Kidney capillary endothelial cell (primary cell): ENCODE measurements around the gene CCN2.
A peak's percentile ranks its signal among the peaks of the same experiment; 100 is the strongest.

Experiments used
- DNase-seq: peaks from one replicate; pipeline ENCODE4 v3.0.0-alpha.2; 2018; ENCODE audit warnings: low spot score

The CCN2 gene

DNA sequence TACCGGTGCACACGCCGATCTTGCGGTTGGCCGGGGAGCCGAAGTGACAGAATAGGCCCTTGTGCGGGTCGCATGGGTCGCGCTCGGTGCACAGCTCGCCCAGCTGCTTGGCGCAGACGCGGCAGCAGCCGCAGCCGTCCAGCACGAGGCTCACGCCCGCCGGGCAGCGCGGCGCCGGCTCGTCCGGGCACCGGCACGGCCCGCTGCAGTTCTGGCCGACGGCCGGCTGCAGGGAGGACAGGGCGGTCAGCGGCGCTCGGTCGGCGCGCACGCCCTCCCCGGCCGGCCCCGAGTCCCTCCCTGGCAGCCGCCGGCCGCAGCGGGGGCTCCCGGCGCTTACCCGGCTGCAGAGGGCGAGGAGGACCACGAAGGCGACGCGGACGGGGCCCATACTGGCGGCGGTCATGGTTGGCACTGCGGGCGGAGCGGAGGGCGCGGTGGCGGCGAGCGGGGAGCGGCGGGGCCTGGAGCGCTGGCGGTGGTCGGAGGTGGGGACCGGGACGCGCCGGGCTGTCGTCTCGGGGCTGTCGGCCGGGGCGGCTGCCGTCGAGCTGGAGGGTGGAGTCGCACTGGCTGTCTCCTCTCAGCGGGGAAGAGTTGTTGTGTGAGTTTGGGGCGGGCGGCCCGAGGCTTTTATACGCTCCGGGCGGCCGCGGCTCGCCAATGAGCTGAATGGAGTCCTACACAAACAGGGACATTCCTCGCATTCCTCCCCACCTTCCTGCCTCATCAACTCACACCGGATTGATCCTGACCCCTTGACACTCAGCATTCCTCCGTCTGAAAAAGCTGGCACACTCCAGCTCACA lies at the start of gene CCN2:
Gene CCN2, minus strand, starts transcription at position 606 of the 809 bp plus-strand sequence. Its CDS starts 200 bp downstream, at position 406.
- peak; percentile 99 for DNase-seq

- no peak for DNase-seq
These were observed 49.1 kb upstream of the CCN2 start for GRCh38 chr6:132000296-132000695.

GRCh38 chr6:131999545-132000146 lies 48.5 kb upstream of the CCN2 start:
- no peak for DNase-seq

GRCh38 chr6:131998255-131998982 lies 47.2 kb upstream of the CCN2 start:
- no peak for DNase-seq

GRCh38 chr6:131997429-131998153 lies 46.4 kb upstream of the CCN2 start:
- DNase-seq: no peak

- DNase-seq: peak; percentile 80
These were observed 44.7 kb upstream of the CCN2 start for GRCh38 chr6:131995917-131996316.

DNA sequence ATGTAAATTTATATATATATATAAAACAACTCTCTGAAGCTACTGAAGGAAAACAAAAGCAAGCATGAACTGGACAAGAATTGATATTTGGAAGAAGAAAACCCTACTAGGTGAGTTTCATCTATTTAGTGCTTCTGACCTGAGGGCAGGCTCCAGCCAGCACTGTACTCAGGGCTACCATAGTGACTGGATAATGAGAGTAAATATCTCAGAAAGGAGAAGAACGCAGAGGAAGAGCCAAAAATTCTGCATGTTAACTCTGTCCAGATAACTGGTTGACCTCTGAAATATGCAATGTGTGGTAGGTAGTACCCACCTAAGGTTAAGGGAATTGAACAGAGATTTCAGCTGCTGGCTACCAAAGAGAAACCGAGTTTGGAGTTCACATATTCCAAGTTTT lies 41.4 kb upstream of the CCN2 start:
- no peak for DNase-seq

DNA sequence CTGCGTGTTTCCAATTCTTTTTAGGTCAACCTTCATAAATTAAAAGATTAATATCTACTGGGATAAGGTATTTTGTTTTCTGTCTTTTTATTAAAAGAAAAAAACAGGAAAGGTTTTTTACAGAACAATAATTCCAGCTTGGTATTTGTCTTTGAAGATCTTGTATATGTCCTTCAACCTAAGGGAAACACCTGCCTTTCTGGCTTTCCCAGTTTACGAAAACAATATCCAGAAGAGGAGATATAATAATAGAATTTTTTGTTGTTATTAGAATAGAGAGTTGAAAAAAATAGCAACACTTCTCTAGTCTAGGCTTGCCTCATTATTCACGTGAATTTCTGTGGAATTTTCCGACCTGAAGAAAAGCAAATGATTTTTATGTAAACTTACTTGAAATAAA lies 37.9 kb upstream of the CCN2 start:
- DNase-seq: no peak

GRCh38 chr6:131982740-131983259 lies 31.6 kb upstream of the CCN2 start:
- no peak for DNase-seq

- no peak for DNase-seq
These were observed 30.4 kb upstream of the CCN2 start for GRCh38 chr6:131981624-131981978.

DNA sequence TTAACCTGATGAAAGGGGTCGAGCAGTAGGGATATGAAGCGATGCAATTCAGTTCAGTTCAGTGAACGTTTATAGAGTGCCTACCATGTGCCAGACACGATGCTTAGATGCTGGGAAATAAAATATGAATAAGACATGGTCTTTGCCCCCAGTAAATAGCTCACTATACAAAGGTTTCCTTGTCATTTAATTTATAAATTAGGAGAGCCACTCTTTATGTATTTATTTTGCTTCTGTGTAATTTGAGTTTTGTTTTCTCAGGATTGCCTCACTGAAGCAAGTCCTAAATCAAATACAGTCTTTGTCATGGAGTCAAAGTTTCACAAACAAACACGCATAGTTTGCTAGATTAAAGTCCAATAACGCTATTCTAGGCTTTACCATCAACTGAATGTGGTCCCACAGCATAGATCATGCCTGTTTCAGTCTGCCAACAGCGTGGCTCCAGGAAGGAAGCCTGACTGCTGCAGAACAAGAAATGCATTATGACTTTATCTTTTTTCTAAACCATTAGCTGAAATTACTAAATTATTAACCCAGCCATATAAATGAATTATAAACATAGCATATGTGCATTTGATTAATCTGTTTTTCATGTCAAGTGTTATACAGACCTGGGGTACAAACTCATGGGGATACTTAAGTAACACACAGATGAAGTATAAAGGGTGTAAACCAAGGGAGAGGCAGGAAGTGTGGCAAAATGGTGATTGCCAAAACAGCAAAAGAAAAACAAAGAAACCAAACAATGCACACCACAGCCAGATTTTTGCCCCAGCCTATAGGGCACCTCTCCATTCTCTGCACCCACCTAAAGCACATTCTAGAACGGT lies 29.8 kb upstream of the CCN2 start:
- DNase-seq: no peak

DNA sequence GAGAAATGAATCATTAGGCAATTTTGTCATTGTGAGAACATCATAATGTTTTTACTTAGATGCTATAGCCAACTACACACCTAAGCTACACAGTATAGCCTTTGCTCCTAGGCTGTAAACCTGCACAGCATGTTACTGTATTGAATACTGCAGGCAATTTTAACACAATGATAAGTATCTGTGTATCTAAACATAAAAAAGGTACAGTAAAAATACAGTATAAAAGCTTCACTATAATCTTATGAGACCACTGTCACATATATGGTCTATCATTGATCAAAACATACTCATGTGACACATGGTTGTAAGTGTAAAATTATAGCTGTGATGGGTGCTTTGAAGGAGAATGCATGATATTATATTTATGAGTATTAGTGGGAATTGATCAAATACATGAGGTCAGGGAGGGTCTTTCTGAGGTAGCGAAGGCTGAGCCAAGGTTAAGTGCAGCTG lies 29.2 kb upstream of the CCN2 start:
- no peak for DNase-seq

DNA sequence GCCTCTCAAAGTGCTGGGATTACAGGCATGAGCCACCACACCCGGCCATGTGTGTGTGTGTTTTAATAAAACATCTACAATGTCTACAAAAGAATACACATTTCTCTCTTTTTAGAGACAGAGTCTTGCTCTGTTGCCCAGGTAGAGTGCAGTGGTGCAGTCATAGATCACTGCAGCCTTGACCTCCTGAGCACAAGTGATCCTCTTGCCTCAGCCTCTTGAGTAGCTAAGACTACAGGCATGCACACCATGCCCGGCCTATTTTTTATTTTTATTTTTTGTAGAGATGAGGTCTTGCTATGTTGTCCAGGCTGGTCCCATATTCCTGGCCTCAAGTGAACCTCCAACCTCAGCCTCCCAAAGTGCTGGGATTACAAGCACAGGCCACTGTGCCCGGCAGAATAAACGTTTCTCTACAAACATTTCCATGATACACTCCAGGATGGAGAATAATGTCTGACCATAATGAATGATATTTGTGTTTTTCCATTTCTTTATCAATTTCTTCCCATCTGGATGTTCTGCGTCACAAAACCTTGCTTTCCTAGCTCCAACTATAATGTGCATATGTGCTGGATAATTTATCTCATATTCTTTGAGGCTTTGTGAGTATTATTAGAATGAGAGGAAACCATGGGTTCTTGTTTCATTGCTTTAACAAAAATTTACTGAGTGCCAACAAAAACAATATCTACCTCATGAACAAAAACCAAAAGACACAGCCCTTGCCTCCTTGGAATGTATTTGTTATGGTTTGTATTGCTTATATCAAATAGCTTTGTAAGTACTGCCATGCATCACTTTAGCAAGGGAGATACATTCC lies 28.6 kb upstream of the CCN2 start:
- no peak for DNase-seq

GRCh38 chr6:131978522-131978921 lies 27.4 kb upstream of the CCN2 start:
- DNase-seq: no peak

DNA sequence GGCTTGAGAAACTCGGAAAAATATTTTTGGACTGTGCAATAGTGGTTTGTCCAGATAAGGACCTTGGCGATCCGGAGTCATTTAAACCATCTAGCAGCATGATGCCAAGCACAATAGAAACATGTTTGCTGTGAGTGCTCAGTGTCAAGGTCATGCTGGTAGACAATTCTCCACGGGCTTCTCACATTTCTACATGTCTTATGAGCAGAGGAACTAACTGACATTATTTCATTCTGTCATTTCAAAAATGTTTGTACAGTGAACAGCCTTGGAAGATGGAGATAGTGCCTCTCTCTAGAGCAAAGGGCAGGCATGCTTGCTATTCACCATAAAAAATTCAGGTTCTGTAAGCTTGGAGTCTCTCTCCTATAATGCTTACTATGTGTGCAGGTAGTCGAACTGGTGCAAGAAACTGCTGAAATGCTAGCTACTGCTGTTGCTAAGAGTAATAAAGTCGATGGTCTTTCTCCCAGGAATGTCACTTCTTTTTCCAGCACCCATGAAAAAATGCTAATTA lies 25.4 kb upstream of the CCN2 start:
- DNase-seq: no peak

DNA sequence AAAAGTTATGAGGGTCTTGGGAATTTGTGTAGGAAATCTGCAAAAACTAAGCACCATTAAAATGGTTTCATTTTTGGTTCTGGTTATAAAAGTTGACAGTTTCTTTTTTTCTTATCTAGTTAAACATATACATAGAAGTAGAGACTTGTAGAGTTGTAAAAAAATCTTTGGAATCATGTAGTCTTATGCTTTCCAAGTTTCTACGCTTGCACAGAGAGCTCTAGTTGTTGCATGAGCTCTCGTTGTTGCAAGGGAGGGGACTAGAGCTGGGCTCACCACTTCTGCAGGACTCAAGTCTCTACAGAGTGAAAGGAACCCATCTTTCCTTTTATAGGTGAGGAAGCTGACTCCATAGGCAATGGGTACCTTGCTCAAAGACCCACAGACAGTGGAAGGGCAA lies 21.6 kb upstream of the CCN2 start:
- DNase-seq: no peak

DNA sequence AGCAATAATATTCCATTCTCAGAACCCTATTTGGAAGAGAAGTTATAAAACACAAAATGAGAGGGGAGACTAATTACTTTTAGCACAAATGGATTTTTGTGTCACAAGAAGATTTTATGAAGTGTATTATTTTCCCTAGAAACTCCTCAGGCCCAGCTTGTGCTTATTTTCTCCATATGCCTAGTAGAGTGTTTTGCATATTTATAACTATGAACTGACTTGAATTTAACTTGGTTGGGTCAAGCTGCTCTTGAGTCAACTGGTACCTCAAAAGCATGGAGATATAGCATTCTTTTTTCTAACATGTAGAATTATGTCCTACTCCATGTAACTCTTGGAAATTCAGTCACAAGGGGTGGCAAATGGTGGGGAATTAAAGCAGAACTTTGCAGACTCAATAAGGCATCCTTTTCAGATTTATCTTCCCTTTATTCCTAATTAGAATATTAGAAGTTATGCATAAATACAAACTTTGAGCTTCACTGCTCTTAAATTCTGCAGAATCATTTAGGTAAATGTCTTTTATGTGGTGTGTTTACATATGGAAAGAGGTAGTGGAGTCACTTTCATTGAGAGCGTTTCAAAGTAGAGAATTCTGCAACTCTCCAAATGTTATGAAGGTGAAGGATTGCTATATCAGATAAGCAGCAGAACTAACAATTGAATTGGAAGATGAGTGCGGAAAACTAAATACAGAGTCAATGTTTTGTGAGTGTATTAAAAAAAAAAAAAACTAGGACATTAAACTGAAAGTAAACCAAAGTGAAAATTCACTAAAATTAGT lies 19.1 kb upstream of the CCN2 start:
- DNase-seq: no peak

DNA sequence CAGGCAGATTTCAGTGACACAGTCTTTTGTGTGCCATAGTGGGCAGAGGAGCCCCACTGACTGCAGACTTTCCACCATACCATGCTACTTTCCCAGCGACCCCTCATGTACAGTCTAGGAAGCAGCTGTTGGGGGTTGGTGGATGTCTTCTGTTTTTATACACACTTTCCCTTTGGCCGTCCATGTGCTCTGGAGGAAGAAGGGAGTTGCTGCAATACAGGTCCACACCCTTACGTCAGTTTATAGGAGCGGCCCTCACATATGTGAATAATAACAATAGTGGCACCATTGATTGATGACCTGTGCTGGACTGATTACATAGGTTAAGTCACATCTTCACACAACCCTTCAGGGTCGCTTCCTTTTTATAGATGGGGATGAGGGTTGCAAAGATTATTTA lies 17.5 kb upstream of the CCN2 start:
- no peak for DNase-seq

DNA sequence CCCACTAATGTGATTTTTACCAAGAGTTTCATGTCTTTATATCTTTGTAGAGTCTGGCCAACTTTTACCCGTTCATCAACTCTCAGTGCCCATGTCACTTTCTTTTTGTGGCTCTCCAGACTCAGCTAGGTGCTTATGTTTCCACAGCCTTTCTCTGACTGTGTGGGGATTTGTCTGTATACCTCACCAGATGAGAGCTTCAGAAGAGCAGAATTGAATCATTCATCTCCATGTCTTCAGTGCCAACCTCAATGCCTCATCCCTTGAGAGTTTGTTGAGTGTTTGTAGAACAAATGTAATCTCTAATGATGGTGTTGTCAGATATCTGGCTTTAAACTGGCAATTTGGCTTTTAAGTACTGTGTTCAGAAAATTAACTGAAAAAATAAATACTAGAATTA lies 16.8 kb upstream of the CCN2 start:
- no peak for DNase-seq
